Embryonic facial prominence (tissue), 1 donor: Measurements from ENCODE around the gene LMCD1.
"Not testable (repeated sequence)": the region's sequence is repeated elsewhere in the genome, so short reads cannot be mapped to it uniquely, and the experiment has no call there.

ENCODE experiments used
- DNase-seq: peaks from one replicate; pipeline ENCODE4 v3.0.0-alpha.2; 2016; ENCODE audit errors: extremely low spot score

LMCD1 gene

GRCh38 chr3:8559351-8559750 is 57.7 kb downstream of the LMCD1 start:
- no peak for DNase-seq

GRCh38 chr3:8560366-8561007 is 58.9 kb downstream of the LMCD1 start:
- DNase-seq, result no peak

GRCh38 chr3:8561370-8561769 is 59.7 kb downstream of the LMCD1 start:
- DNase-seq, result no peak

- DNase-seq, result no peak
Measured at GRCh38 chr3:8562081-8562595, 60.5 kb downstream of the LMCD1 start.

GRCh38 chr3:8563146-8563545 is 61.5 kb downstream of the LMCD1 start:
- DNase-seq, result no peak

GRCh38 chr3:8563597-8563996 is 62.0 kb downstream of the LMCD1 start:
- DNase-seq, result no peak

- no peak for DNase-seq
Measured at GRCh38 chr3:8565376-8565775, 63.8 kb downstream of the LMCD1 start.

- DNase-seq, result no peak
Measured at GRCh38 chr3:8567784-8568575, 66.4 kb downstream of the LMCD1 start.

- no peak for DNase-seq
Measured at GRCh38 chr3:8571256-8571655, 69.6 kb downstream of the LMCD1 start.

- DNase-seq, result no peak
Measured at GRCh38 chr3:8573342-8573926, 71.8 kb downstream of the LMCD1 start.

GRCh38 chr3:8574040-8574669 is 72.5 kb downstream of the LMCD1 start:
- DNase-seq, result no peak

- no peak for DNase-seq
Measured at GRCh38 chr3:8574670-8575322, 73.2 kb downstream of the LMCD1 start.

GRCh38 chr3:8575364-8576104 is 73.9 kb downstream of the LMCD1 start:
- no peak for DNase-seq

GRCh38 chr3:8576436-8576835 is 74.8 kb downstream of the LMCD1 start:
- no peak for DNase-seq

GRCh38 chr3:8576841-8577571 is 75.4 kb downstream of the LMCD1 start:
- DNase-seq, result no peak

- DNase-seq, result no peak
Measured at GRCh38 chr3:8578282-8578681, 76.7 kb downstream of the LMCD1 start.

- DNase-seq, result no peak
Measured at GRCh38 chr3:8579096-8579495, 77.5 kb downstream of the LMCD1 start.

- DNase-seq, result no peak
Measured at GRCh38 chr3:8579943-8580342, 78.3 kb downstream of the LMCD1 start.

GRCh38 chr3:8580434-8580833 is 78.8 kb downstream of the LMCD1 start:
- DNase-seq, result not testable (repeated sequence)

GRCh38 chr3:8581373-8581772 is 79.8 kb downstream of the LMCD1 start:
- DNase-seq, result no peak
